Activated CD4-positive, alpha-beta T cell treated with anti-CD3 and anti-CD28 coated beads, Interleukin-2, amount 50 U/mL, for 1 hour (primary cell): ENCODE results near the gene DZIP1L.
"Not testable (repeated sequence)": the region's sequence is repeated elsewhere in the genome, so short reads cannot be mapped to it uniquely, and the experiment has no call there.

ENCODE experiments used
- DNase-seq: peaks from one replicate; pipeline ENCODE4 v3.0.0-alpha.2; 2020

The DZIP1L gene

GRCh38 chr3:138112362-138112761 is 3.0 kb downstream of the DZIP1L start:
- no peak for DNase-seq

- DNase-seq: no peak
Observed at GRCh38 chr3:138105598-138105997, 9.8 kb downstream of the DZIP1L start.

GRCh38 chr3:138103466-138103865 is 11.9 kb downstream of the DZIP1L start:
- DNase-seq: no peak

- DNase-seq: not testable (repeated sequence)
Observed at GRCh38 chr3:138101351-138101940, 14.0 kb downstream of the DZIP1L start.

GRCh38 chr3:138099417-138099816 is 16.0 kb downstream of the DZIP1L start:
- no peak for DNase-seq

- no peak for DNase-seq
Observed at GRCh38 chr3:138097192-138098172, 17.9 kb downstream of the DZIP1L start.

- DNase-seq: no peak
Observed at GRCh38 chr3:138093721-138094120, 21.7 kb downstream of the DZIP1L start.

- no peak for DNase-seq
Observed at GRCh38 chr3:138092023-138092422, 23.4 kb downstream of the DZIP1L start.

- no peak for DNase-seq
Observed at GRCh38 chr3:138089091-138089490, 26.3 kb downstream of the DZIP1L start.

- DNase-seq: not testable (repeated sequence)
Observed at GRCh38 chr3:138085745-138086144, 29.7 kb downstream of the DZIP1L start.

- DNase-seq: no peak
Observed at GRCh38 chr3:138084196-138084595, 31.2 kb downstream of the DZIP1L start.

GRCh38 chr3:138082992-138083386 is 32.4 kb downstream of the DZIP1L start:
- DNase-seq: no peak

- DNase-seq: peak; percentile 5
Observed at GRCh38 chr3:138082085-138082991, 33.1 kb downstream of the DZIP1L start.

GRCh38 chr3:138081371-138082084 is 33.9 kb downstream of the DZIP1L start:
- DNase-seq: no peak

- no peak for DNase-seq
Observed at GRCh38 chr3:138079901-138080300, 35.5 kb downstream of the DZIP1L start.

- DNase-seq: no peak
Observed at GRCh38 chr3:138078901-138079344, 36.5 kb downstream of the DZIP1L start.

- no peak for DNase-seq
Observed at GRCh38 chr3:138078096-138078495, 37.3 kb downstream of the DZIP1L start.

GRCh38 chr3:138072796-138073195 is 42.6 kb downstream of the DZIP1L start:
- DNase-seq: no peak

- no peak for DNase-seq
Observed at GRCh38 chr3:138070006-138070405, 45.4 kb downstream of the DZIP1L start.

- DNase-seq: peak; percentile 74
Observed at GRCh38 chr3:138068579-138069174, 46.7 kb downstream of the DZIP1L start.

- no peak for DNase-seq
Observed at GRCh38 chr3:138068046-138068445, 47.4 kb downstream of the DZIP1L start.

- DNase-seq: no peak
Observed at GRCh38 chr3:138066972-138067371, 48.4 kb downstream of the DZIP1L start.
